Right lobe of liver (tissue), 6 donors: ENCODE data around the gene MTHFR. TPM values are rescaled to one million over a fixed set of nuclear protein-coding genes. Genes with fewer than 3 reads are reported as not detected.
"Not testable (repeated sequence)": the region's sequence is repeated elsewhere in the genome, so short reads cannot be mapped to it uniquely, and the experiment has no call there.

Experiments
- ATAC-seq, 4 donors: fragments of 200-7000 bp; cut with Tn5 transposase; one replicate each; pipeline ENCODE4 v1.9.1; 2020; ENCODE audit warnings: mild to moderate bottlenecking in 4 of 4, moderate library complexity in 4 of 4
- DNase-seq, 3 donors: peaks; one replicate each; pipeline ENCODE4 v3.0.0-alpha.2; 2020
- H3K27ac ChIP-seq, 3 donors: fragments of 200-600 bp; one replicate each; pipeline ENCODE4 v1.8.0; 2022
- H3K27me3 ChIP-seq, 2 donors: fragments of 200-600 bp; one replicate each; pipeline ENCODE4 v1.8.0; 2022
- H3K36me3 ChIP-seq, 4 donors: fragments of 200-600 bp; sonication (generic) in 1 of 4; one replicate each; pipeline versions ENCODE4 v1.5.1 to v1.8.0; 2017 to 2022; ENCODE audit warnings: control low read depth in 1 of 4
- H3K4me1 ChIP-seq, 4 donors: fragments of 200-600 bp; sonication (generic) in 1 of 4; one replicate each; pipeline versions ENCODE4 v1.5.1 to v1.8.0; 2017 to 2022; ENCODE audit warnings: control low read depth in 1 of 4
- H3K4me3 ChIP-seq, 3 donors: fragments of 200-600 bp; one replicate each; pipeline ENCODE4 v1.8.0; 2022
- H3K9me3 ChIP-seq, 4 donors: fragments of 200-600 bp; sonication (generic) in 1 of 4; one replicate each; pipeline versions ENCODE4 v1.5.1 to v1.8.0; 2017 to 2022; ENCODE audit warnings: control low read depth in 1 of 4
- CTCF ChIP-seq, 4 donors: fragments of 200-600 bp in 3 of 4; fragments of 450-650 bp in 1 of 4; IDR thresholded peaks; one replicate each; pipeline versions ENCODE4 v1.5.1 to v1.8.0; 2016 to 2022; ENCODE audit warnings: antibody characterized with exemption in 4 of 4, mild to moderate bottlenecking in 2 of 4
- POLR2A ChIP-seq: fragments of 450-650 bp; IDR thresholded peaks from one replicate; pipeline ENCODE4 v1.6.1; 2017; ENCODE audit warnings: antibody characterized with exemption, mild to moderate bottlenecking
- WGBS: methylation state at CpG from one replicate; pipeline ENCODE4 v1.1.6; 2018; ENCODE audit warnings: low coverage, low lambda C conversion rate; ENCODE audit not compliant: insufficient coverage; ENCODE audit errors: missing lambda C conversion rate; 5-methylcytosine and 5-hydroxymethylcytosine counted together
- intact Hi-C, 2 donors: fragments of 100-400 bp; cut with DNase I; formaldehyde crosslinking; loops; one replicate each; pipeline versions ENCODE4 v1.11.2 to v1.14.1; 2022
- total RNA-seq, 6 experiments: library from RNA; depleted of rRNA in 2 of 6; stranded (reverse); fragments of >200 nt in 2 of 6; fragmentation: NEBNext Ultra II Directional in 3 of 6; extraction: Animal tissue kit (Norgen Biotek cat#: 25700) in 3 of 6; gene quantifications; one replicate each; pipeline versions ENCODE4 v1.1.0 to v1.2.4, GENCODE V29; 2016 to 2023
- donor health status: DM: no; HTN: yes; CAD: no.
- donor health status: DM: no; HTN: no; CAD: no.
- donor health status: DM: no; HTN: no; CAD: no.
- donor health status: DM: no; HTN: yes; CAD: no.
- donor health status: DM: no; HTN: yes; CAD: no.

The MTHFR gene
- total RNA-seq, 6 experiments from 2014 or later = 10.6 to 20.1 (median 15.6) TPM

GRCh38 chr1:11806307-11806936, 658 bp upstream of the MTHFR start:
- Histone ChIP-seq H3K4me3 (peak overlapping the region; percentile 63 to 75 (median 64)), H3K27ac (peak overlapping the region; percentile 96 to 100 (median 97)), H3K9me3 (no peaks in the 10 kb centered on the region), H3K4me1 (peaks cover 0 to 41% (median 20%) of the 10 kb centered on the region in 4 donors), H3K36me3 (peaks cover 0 to 14% (median 0%) of the 10 kb centered on the region in 4 donors), H3K27me3 (no peaks in the 10 kb centered on the region)
- WGBS = 0% methylated on average over 6 of the region's 20 CpGs
- ATAC-seq = peak; percentile 44 to 71 (median 60)
- no peak for DNase-seq
- TF ChIP-seq POLR2A = no peak
- TF ChIP-seq CTCF (IDR thresholded peaks at IDR 0.05) = no peak
- intact Hi-C loops = no loop called here

GRCh38 chr1:11804666-11805421, 920 bp downstream of the MTHFR start:
- intact Hi-C loops = no loop called here
- ATAC-seq = no peak

DNA sequence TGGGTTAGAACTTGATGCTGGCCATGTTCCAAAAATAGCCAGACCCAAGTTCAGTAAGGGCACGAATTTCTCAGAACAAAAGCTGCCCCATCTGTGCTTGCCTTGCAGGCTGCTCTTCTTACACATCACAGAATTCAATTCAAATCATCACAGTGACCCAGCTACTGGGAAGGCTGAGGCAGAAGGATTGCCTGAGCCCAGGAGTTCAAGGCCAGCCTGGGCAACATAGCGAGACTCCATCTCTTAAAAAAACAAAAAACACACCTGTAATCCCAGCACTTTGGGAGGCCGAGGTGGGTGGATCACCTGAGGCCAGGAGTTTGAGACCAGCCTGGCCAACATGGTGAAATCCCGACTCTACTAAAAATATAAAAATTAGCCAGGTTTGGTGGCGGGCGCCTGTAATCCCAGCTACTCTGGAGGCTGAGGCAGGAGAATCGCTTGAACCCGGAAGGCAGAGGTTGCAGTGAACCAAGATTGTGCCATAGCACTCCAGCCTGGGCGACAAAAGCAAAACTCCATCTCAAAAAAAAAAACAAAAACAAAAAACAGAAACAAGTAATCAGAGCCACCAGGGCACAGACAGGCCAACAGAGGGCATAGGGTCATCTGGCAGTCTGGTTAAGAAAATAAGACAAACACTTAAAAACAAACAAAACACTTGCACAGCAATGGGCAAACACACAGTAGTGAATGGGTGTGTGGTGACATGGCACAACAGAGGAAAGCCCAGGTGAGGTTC, 1.7 kb downstream of the MTHFR start:
- H3K9me3 ChIP-seq, H3K27me3 ChIP-seq, intact Hi-C loops: not testable (repeated sequence)
- peaks cover 0 to 27% (median 3%) of the 10 kb centered on the region in 4 donors for H3K36me3 ChIP-seq
- WGBS = 26% methylated on average over 9 of the region's 9 CpGs
- DNase-seq (peak in 2 of 3 donors; percentile 44 to 80), ATAC-seq (peak; percentile 30 to 50 (median 47))
- H3K4me1 ChIP-seq = peaks cover 0 to 46% (median 23%) of the 10 kb centered on the region in 4 donors
- peak overlapping the region; percentile 96 to 100 (median 97) for H3K27ac ChIP-seq
- peak overlapping the region in 2 of 3 donors; percentile 64 to 75 for H3K4me3 ChIP-seq
- TF ChIP-seq CTCF (IDR thresholded peaks at IDR 0.05) (peak in 1 of 4 donors; percentile 21), POLR2A (peak; percentile 48)

More at GRCh38 chr1:11804666-11805421, 920 bp downstream of the MTHFR start:
- peak overlapping the region; percentile 96 to 100 (median 97) for H3K27ac ChIP-seq
- peak overlapping the region; percentile 63 to 75 (median 64) for H3K4me3 ChIP-seq
- H3K4me1 ChIP-seq = peaks cover 0 to 46% (median 23%) of the 10 kb centered on the region in 4 donors
- peak in 1 of 3 donors; percentile 52 for DNase-seq
- H3K27me3 ChIP-seq = no peaks in the 10 kb centered on the region
- under 1% methylated on average over 13 of the region's 17 CpGs for WGBS
- peaks cover 0 to 27% (median 3%) of the 10 kb centered on the region in 4 donors for H3K36me3 ChIP-seq
- TF ChIP-seq POLR2A (no peak), CTCF (IDR thresholded peaks at IDR 0.05) (no peak)
- no peaks in the 10 kb centered on the region for H3K9me3 ChIP-seq
